GM21367 (cell line): ENCODE results near the gene TPRG1.
A peak's percentile ranks its signal among the peaks of the same experiment; 100 is the strongest.
"Not testable (repeated sequence)": the region's sequence is repeated elsewhere in the genome, so short reads cannot be mapped to it uniquely, and the experiment has no call there.

Experiments
- ATAC-seq: cut with Tn5 transposase; IDR thresholded peaks from one replicate; pipeline ENCODE4 v1.9.1; 2021; ENCODE audit not compliant: unreplicated experiment

TPRG1 gene

DNA sequence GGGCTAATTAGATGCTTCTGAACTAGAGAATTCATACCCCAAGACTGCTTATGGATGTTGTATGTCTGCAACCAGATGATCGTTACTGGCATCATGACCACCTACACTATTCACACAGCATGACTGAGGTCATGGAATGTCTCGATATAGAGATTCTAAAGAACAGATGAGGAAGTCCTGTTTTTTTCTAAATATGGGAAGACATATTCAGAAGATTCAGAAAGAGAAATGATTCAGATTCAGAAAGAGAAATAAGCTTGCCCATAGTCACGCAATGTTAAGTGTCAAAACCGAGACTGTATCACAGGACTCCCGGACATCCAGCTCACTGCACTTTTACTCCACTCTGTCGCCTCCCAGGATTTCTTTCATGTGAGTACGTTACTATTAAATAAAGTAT is 136.2 kb downstream of the TPRG1 start:
- ATAC-seq, result no peak

- ATAC-seq, result no peak
Measured at GRCh38 chr3:189308608-189309007, 136.8 kb downstream of the TPRG1 start.

GRCh38 chr3:189309400-189309975 is 137.7 kb downstream of the TPRG1 start:
- ATAC-seq, result no peak

DNA sequence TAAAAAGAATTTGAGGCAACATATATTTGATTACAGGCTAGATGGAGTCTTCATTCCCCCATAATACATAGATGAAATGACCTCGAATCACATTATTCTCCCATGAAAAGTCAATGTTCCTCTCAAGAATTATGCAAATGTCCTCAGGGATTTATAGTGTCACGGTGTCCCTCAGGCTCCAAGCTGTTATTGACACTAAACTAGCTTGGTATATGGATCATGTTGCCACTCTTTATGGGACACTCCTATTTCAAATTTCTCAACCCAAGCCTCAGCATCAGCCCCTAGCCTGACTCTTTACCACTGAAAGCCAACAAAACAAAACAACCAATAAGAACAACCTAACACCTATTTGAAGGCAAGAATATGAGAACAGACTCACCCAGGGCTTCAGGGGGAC is 139.8 kb downstream of the TPRG1 start:
- no peak for ATAC-seq

- no peak for ATAC-seq
Measured at GRCh38 chr3:189312866-189313265, 141.1 kb downstream of the TPRG1 start.

DNA sequence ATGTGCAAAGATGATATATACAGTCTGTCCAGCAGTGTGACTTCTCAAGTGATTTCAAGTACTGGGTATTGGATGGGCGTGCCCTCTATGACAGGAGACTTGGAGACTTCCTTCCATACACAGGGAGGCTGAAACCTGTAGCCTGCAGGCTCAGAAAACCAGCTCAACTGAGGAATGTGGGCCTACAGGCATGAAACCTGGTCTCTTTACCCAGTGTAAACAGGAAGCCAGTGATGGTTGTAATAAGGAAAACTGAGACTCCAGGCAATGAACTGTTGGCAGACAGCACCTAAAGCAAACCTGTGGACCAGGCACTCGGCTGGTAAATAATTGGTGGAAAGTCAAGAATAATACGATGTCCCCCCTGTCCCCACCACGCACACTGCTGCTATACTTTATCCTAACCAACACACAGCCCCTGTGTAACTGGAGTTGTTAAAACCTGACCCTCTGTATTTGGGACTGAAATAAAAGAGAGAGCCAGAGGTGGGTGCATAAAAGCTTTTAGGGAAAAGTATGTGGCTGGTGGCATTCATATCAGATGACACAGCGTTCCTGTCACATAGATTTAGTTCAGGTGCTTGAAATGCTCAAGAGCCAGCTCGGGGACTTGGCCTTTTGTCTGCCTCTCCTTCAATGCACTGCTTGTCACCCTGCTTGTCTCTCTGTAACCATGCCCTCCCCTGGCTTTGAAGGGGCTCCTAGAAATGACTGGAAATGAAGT is 144.7 kb downstream of the TPRG1 start:
- ATAC-seq, result no peak

DNA sequence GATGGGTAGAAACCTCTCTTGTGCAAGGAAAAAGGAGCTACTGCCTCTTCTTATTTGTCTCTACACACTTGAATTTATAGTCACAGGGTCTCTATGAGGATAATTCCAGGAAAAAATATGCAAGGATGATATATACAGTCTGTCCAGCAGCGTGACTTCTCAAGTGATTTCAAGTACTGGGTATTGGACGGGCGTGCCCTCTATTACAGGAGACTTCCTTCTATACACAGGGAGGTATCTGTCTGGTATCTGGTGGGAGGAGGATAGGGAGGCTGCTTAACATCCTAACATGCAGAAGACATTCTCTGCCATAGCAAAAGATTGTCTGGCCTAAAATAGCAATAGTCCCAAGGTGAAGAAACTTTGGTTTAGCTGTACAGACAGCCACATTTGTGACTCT is 146.1 kb downstream of the TPRG1 start:
- no peak for ATAC-seq

GRCh38 chr3:189320511-189320910 is 148.7 kb downstream of the TPRG1 start:
- no peak for ATAC-seq

DNA sequence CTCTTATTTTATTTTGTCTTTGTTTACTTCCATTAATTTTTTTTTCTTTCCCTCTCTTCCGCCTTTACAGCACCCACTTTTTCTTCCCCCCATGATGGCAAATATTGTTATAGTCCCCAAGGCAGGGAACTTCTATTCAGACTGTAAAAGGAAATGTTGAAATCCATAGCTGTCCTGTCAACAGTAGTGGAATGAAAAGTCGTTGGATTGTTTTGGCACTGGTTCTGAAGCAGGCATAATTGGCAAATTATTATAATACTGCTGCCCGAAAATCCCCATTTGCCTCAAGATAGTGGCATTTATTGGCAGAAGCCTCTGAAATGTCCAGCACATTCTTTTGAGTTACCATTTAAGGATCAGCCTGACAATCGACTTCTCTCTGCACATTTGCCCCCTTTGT is 150.6 kb downstream of the TPRG1 start:
- ATAC-seq, result no peak

- ATAC-seq, result peak; percentile 99
Measured at GRCh38 chr3:189324538-189325138, 152.9 kb downstream of the TPRG1 start.

DNA sequence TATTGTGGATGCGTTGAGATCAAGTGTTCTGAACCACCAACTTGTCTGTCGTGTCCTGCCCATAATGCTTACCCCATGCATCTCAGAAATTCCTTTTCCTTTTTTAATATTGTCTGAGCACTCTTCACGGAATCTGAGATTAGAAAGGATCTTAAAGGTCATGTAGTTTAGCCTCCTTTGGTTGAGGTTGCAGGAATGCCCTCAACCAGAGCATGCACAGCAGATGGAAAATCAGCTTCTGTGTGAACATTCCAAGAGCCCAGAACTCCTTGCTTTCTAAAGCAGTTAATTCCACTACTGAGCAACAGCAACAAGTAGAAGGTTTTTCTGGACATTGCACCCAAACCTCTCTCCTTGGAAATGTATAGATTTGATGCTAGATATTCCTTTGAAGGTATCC is 153.7 kb downstream of the TPRG1 start:
- ATAC-seq, result no peak

GRCh38 chr3:189329630-189330029 is 157.9 kb downstream of the TPRG1 start:
- ATAC-seq, result not testable (repeated sequence)

GRCh38 chr3:189330066-189330465 is 158.3 kb downstream of the TPRG1 start:
- ATAC-seq, result no peak

DNA sequence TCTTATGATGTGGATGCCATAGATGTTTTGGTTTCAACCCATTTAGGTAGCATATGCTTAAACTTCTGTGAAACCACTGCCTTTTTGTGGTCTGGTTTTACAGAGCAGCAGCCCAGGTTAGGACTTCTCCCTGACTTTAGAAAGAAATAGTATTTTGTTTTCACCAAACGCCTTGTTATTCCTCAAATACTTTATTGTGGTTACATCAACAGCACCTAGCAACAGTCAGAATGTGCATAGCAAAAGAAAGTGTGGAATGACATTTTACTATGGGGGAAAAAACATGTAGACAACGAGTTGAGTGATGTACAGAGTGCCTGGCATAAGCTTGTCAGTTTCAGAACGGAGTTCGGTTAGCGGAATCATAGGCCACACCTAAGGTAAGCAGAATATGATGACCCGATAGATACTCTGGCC is 159.2 kb downstream of the TPRG1 start:
- ATAC-seq, result no peak

DNA sequence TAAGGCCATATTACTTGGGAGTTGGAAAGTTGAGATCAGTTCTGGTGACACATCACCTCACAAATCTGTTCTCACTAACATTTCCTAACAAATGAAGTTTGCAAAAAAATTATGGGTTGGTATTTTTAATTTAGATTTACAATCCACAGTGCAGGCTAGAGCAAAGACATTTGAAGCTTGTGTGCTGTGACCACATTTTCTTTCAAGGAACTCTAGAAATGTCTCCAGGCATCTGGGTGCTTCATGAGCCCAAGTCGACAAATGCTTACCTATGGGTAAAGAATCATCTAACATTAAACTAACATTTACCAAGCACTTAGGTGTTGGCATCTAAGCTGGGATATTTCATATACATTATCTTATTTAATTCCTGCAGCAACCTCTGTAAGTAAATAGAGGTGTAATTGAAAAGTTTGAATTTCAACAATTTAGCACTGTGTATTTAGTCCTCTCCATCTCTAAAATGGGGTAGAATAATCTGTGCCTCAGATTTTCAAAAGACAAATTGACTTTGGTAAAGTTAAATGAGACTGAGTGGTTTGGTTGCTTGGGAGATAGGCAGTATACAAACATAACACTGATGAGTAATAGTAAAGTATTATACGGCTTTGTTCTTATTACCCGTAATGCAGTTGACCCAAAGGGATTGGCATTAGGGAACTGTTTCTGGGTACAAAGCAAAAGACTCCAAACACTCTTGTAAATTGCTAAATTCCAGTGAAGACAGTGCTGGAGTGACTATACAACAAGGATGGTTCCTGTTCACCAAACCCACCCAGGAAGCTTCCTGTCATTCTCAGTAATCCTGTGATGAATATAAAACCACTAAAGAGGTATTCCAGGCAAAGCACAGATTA is 162.5 kb downstream of the TPRG1 start:
- ATAC-seq, result no peak

DNA sequence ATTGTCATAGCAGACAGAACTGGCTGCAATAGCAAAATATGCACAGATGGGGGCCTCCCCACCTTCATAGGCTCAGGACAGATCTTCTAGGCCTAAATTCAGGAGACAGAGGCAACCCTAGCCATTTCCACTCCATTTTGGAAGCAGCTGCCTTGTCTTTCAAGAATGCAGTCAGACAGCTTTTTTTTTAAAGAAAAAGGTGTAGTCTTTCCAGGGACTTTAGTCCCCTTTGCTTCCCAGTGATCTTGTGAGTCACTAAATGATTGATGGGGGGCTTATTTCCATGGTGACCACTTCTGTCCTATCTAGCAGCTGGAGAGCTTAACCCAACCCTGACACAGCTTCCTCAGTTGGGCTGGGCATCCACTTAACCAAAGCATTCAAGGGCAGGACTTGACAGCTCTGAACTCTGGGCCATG is 165.9 kb downstream of the TPRG1 start:
- no peak for ATAC-seq

GRCh38 chr3:189338366-189338765 is 166.6 kb downstream of the TPRG1 start:
- ATAC-seq, result no peak

- ATAC-seq, result no peak
Measured at GRCh38 chr3:189339996-189340395, 168.2 kb downstream of the TPRG1 start.

- ATAC-seq, result no peak
Measured at GRCh38 chr3:189340680-189341460, 169.1 kb downstream of the TPRG1 start.

DNA sequence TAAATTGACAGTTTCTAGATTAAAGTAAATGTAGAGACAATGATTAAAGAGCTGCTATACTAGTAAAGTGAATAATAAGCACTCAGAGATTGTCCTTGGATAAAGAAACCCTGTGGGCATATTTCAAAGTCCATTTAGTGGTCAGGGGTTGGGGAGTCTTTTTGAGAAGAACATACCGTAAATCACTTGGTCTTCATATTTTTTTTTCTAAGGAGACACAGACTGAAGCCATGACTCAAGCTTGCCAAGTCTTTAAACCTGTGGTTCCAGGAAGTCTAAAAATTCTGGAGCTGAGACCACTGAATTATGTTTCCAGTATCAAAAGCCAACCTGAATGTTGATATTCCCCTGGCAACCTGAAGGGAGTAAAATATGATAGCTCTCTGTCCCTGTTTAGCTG is 171.0 kb downstream of the TPRG1 start:
- no peak for ATAC-seq

DNA sequence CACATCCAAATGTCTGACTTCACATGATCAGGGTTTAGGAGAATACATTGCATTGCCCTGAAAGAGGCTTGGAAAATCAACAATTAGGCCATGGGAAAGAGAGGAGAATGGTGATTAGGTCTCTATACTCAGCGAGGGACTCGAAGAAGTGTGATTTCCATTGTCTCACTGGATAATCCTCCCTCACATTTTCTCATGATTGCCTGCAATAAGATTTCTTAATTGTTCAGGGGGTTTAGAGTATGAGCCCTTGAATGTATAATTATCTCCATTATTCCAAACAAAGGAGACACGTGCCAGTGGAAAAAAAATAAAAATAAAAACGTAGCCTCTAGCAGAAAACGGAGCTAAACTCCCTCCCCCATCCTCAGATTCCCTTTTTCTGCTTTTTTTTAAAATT is 173.2 kb downstream of the TPRG1 start:
- no peak for ATAC-seq
